Adrenal gland (tissue), 12 donors: Measurements from ENCODE around the gene MOCOS. TPM values are rescaled to one million over a fixed set of nuclear protein-coding genes. Genes with fewer than 3 reads are reported as not detected.

Source experiments
- DNase-seq, 7 donors: peaks; one replicate each; pipeline ENCODE4 v3.0.0-alpha.2; 2019 to 2020
- H3K27ac ChIP-seq, 5 donors: fragments of 200-600 bp; sonication (generic) in 4 of 5; 1 replicate in 3 of 5; 2 replicates in 2 of 5; pipeline versions ENCODE4 v1.5.1 to v1.8.0; 2016 to 2020; ENCODE audit warnings: mild to moderate bottlenecking in 1 of 5
- H3K27me3 ChIP-seq: fragments of 200-600 bp; 2 replicates; pipeline ENCODE4 v1.8.0; 2021
- H3K36me3 ChIP-seq, 2 donors: fragments of 200-600 bp; replicated peaks in 1 of 2; 1 replicate in 1 of 2; 2 replicates in 1 of 2; pipeline versions ENCODE4 v1.5.1 to v1.8.0; 2018 to 2022
- H3K4me1 ChIP-seq, 2 donors: fragments of 200-600 bp; replicated peaks in 1 of 2; 1 replicate in 1 of 2; 2 replicates in 1 of 2; pipeline versions ENCODE4 v1.5.1 to v1.8.0; 2018 to 2021
- H3K4me3 ChIP-seq, 4 donors: fragments of 200-600 bp; sonication (generic) in 3 of 4; one replicate each; pipeline ENCODE4 v1.5.1; 2016 to 2018
- H3K9me3 ChIP-seq, 3 donors: fragments of 200-600 bp; sonication (generic) in 1 of 3; replicated peaks in 1 of 3; 1 replicate in 2 of 3; 2 replicates in 1 of 3; pipeline versions ENCODE4 v1.5.1 to v1.8.0; 2016 to 2021
- CTCF ChIP-seq, 6 experiments: fragments of 450-650 bp in 4 of 6; fragments of 200-600 bp in 2 of 6; sonication (generic) in 1 of 6; IDR thresholded peaks; 1 replicate in 5 of 6; 2 replicates in 1 of 6; pipeline versions ENCODE4 v1.5.1 to v1.8.0; 2016 to 2021; ENCODE audit warnings: antibody characterized with exemption in 6 of 6, mild to moderate bottlenecking in 2 of 6, moderate library complexity in 1 of 6
- POLR2A ChIP-seq, 2 donors: fragments of 450-650 bp; IDR thresholded peaks; one replicate each; pipeline ENCODE4 v1.6.1; 2017; ENCODE audit warnings: antibody characterized with exemption in 2 of 2, mild to moderate bottlenecking in 2 of 2, moderate library complexity in 1 of 2
- WGBS, 4 donors: extraction: QIAGEN DNeasy Blood & Tissue Kit in 2 of 4; methylation state at CpG; one replicate each; pipeline versions ENCODE4 v1.1.5 to v1.1.7; 2013 to 2017; 5-methylcytosine and 5-hydroxymethylcytosine counted together
- intact Hi-C, 2 donors: fragments of 100-400 bp; cut with DNase I; formaldehyde crosslinking; loops; one replicate each; pipeline versions ENCODE4 v1.14.1 to v1.15.0; 2022 to 2023
- polyA plus RNA-seq, 3 donors: library from polyadenylated mRNA; stranded (reverse); fragments of 200-250 nt in 2 of 3; fragments of 350-450 nt in 1 of 3; fragmentation: Illumina TruSeq in 1 of 3; extraction: RNeasy Lipid Tissue Mini Kit (QIAGEN cat#74804) in 1 of 3; gene quantifications; one replicate each; pipeline ENCODE4 v1.2.3, GENCODE V29; 2013 to 2014
- total RNA-seq, 9 donors: library from RNA; depleted of rRNA in 4 of 9; stranded (reverse); fragments of >200 nt in 4 of 9; fragments of 120-200 nt in 1 of 9; fragmentation: NEBNext Ultra II Directional in 1 of 9; extraction: Animal tissue kit (Norgen Biotek cat#: 25700) in 1 of 9; gene quantifications; one replicate each; pipeline versions ENCODE4 v1.1.0 to v1.2.4, GENCODE V29; 2013 to 2023
- donor health status: healthy with polysubstance abuse.
- donor health status: Bipolar disorder and iron deficiency.
- donor health status: DM: yes; HTN: yes; CAD: no.
- donor health status: DM: no; HTN: no; CAD: no.
- donor health status: DM: no; HTN: no; CAD: no.
- donor health status: DM: yes; HTN: yes; CAD: no.

MOCOS gene
- total and polyA plus RNA-seq, 12 donors, result 7.6 to 88.1 (median 20.9) TPM

GRCh38 chr18:36283448-36283847 is 96.2 kb downstream of the MOCOS start:
- Histone ChIP-seq H3K4me1 (peaks cover 0 to 5% of the 10 kb centered on the region in 2 donors), H3K27ac (no peak overlapping the region), H3K36me3 (no peaks in the 10 kb centered on the region), H3K27me3 (no peaks in the 10 kb centered on the region), H3K4me3 (no peak overlapping the region), H3K9me3 (no peaks in the 10 kb centered on the region)
- intact Hi-C loops, result loop anchor here in 1 of 2 donors (5.0 kb wide), 1 partner anchor 266 kb away; no protein-coding TSS in a partner anchor
- 57 to 67% (median 63%) methylated on average over 6 of the region's 6 CpGs for WGBS, 4 donors
- TF ChIP-seq CTCF (IDR thresholded peaks at IDR 0.05), result no peak
- TF ChIP-seq POLR2A (IDR thresholded peaks at IDR 0.05), result no peak
- DNase-seq, result no peak

DNA sequence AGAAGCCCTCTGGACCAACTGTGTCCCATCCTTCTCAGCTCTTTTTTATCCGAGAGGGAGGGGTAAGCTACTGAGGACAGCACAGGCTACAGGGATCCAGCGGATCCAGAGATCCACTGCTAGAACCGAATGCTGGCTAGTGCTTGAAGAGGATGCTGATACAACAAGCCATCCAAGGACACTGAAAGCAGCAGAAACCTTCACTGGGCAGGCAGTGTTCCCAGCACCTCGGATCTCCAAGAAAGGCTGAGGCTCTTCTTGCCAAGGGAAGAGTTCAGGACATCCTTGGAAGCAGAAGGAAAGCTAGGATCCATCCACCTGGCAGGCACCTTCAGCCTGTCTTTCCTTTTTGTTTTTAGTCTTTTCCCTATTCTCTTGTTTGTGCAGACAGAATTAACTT is 97.0 kb downstream of the MOCOS start:
- intact Hi-C loops, result loop anchor here in 1 of 2 donors (5.0 kb wide), 1 partner anchor 267 kb away; no protein-coding TSS in a partner anchor
- TF ChIP-seq POLR2A (IDR thresholded peaks at IDR 0.05) (no peak), CTCF (IDR thresholded peaks at IDR 0.05) (no peak)
- no peaks in the 10 kb centered on the region for H3K27me3 ChIP-seq
- no peaks in the 10 kb centered on the region for H3K36me3 ChIP-seq
- no peak overlapping the region for H3K4me3 ChIP-seq
- no peak overlapping the region for H3K27ac ChIP-seq
- WGBS, 4 donors, result 40 to 54% (median 46%) methylated on average over 4 of the region's 4 CpGs
- peaks cover 0 to 5% of the 10 kb centered on the region in 2 donors for H3K4me1 ChIP-seq
- DNase-seq, result peak in 1 of 7 donors; percentile 11
- H3K9me3 ChIP-seq, result no peaks in the 10 kb centered on the region

DNA sequence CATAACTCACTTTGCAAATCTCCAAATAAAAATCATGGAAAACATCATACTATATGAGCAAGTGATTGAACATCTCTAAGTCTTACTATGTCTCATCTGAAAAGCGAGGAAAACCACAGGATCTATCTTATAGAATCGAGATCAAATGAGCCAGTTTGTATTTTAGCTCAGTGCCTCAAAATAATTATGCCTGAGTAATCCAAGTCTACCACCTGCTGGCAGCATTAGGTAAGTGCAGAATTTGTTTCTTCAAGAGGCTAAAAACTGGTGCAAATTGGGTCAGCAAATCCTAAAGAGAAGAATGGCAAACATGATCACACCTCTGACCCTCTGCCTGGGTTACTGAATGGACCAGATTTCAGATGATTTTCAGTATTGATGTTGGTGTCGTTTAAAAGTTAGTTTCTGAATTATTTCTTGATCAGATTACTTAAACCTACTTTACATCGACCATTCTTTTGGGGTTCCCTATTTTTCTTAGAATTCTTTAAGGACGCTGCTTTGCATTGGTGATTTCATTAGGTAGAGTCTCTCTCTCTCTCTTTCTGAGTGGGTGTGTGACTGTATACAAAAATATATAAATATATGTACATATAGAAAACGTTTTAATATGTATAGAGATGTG is 97.5 kb downstream of the MOCOS start:
- H3K4me1 ChIP-seq, result peaks cover 0 to 5% of the 10 kb centered on the region in 2 donors
- no peaks in the 10 kb centered on the region for H3K36me3 ChIP-seq
- intact Hi-C loops, result loop anchor here (5.0 kb wide), 2 partner anchors 187 to 267 kb away; no protein-coding TSS in a partner anchor
- TF ChIP-seq POLR2A (IDR thresholded peaks at IDR 0.05), result no peak
- TF ChIP-seq CTCF (IDR thresholded peaks at IDR 0.05), result peak; percentile 77 to 97 (median 90)
- no peak overlapping the region for H3K4me3 ChIP-seq
- no peaks in the 10 kb centered on the region for H3K27me3 ChIP-seq
- 27 to 33% (median 28%) methylated on average over 6 of the region's 6 CpGs for WGBS, 4 donors
- no peak overlapping the region for H3K27ac ChIP-seq
- H3K9me3 ChIP-seq, result no peaks in the 10 kb centered on the region
- DNase-seq, result peak in 6 of 7 donors; percentile 41 to 82 (median 64)

DNA sequence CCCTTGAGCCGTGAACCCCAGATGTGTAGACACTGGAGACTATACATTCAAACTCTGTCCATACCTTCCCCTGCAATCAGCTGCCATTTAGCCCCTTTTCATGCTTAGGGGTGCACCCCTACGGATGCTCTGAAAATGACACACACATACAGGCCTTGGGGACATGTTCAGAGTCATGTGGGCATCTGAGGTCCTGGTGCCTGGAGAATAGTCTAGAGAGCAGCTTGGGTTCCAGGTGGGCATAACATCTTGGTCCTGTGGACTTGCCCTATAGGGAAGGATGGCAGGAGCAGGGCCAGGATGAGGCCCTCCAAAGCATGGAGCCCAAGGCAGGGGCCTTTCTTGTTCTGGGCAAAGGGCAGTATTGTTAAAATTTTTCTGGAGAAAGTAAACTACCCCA is 100.4 kb downstream of the MOCOS start:
- WGBS, 4 donors, result 87 to 95% (median 88%) methylated on average over 2 of the region's 2 CpGs
- no peaks in the 10 kb centered on the region for H3K27me3 ChIP-seq
- no peak for TF ChIP-seq CTCF (IDR thresholded peaks at IDR 0.05)
- TF ChIP-seq POLR2A (IDR thresholded peaks at IDR 0.05), result no peak
- peaks cover 0 to 5% of the 10 kb centered on the region in 2 donors for H3K4me1 ChIP-seq
- H3K27ac ChIP-seq, result no peak overlapping the region
- H3K9me3 ChIP-seq, result no peaks in the 10 kb centered on the region
- intact Hi-C loops, result loop anchor here (5.0 kb wide), 1 partner anchor 190 kb away; no protein-coding TSS in a partner anchor
- no peaks in the 10 kb centered on the region for H3K36me3 ChIP-seq
- DNase-seq, result no peak
- H3K4me3 ChIP-seq, result no peak overlapping the region
